CD4-positive, alpha-beta T cell treated with Interleukin-12 subunit alpha and Interleukin-12 subunit beta, for 1 hour (primary cell): ENCODE measurements around the gene TANK.
A peak's percentile ranks its signal among the peaks of the same experiment; 100 is the strongest.
"Not testable (repeated sequence)": the region's sequence is repeated elsewhere in the genome, so short reads cannot be mapped to it uniquely, and the experiment has no call there.

ENCODE experiments used
- DNase-seq: peaks from one replicate; pipeline ENCODE4 v3.0.0-alpha.2; 2020

TANK gene

GRCh38 chr2:161170377-161170776, 10.1 kb downstream of the TANK start:
- DNase-seq = no peak

GRCh38 chr2:161170958-161171932, 11.0 kb downstream of the TANK start:
- DNase-seq = no peak

GRCh38 chr2:161172901-161173540, 12.8 kb downstream of the TANK start:
- no peak for DNase-seq

- no peak for DNase-seq
These were observed 13.4 kb downstream of the TANK start for GRCh38 chr2:161173541-161174194.

- no peak for DNase-seq
These were observed 17.7 kb downstream of the TANK start for GRCh38 chr2:161177969-161178368.

GRCh38 chr2:161178756-161179155, 18.5 kb downstream of the TANK start:
- DNase-seq = no peak

GRCh38 chr2:161190050-161190449, 29.8 kb downstream of the TANK start:
- DNase-seq = no peak

GRCh38 chr2:161195602-161196001, 35.4 kb downstream of the TANK start:
- DNase-seq = not testable (repeated sequence)

GRCh38 chr2:161199912-161200701, 39.9 kb downstream of the TANK start:
- DNase-seq = peak; percentile 13

GRCh38 chr2:161204846-161205245, 44.6 kb downstream of the TANK start:
- no peak for DNase-seq

- DNase-seq = no peak
These were observed 46.3 kb downstream of the TANK start for GRCh38 chr2:161206471-161207032.

- no peak for DNase-seq
These were observed 47.7 kb downstream of the TANK start for GRCh38 chr2:161207941-161208340.

- DNase-seq = no peak
These were observed 48.4 kb downstream of the TANK start for GRCh38 chr2:161208527-161209139.

GRCh38 chr2:161209902-161210301, 49.7 kb downstream of the TANK start:
- DNase-seq = no peak

- DNase-seq = no peak
These were observed 57.5 kb downstream of the TANK start for GRCh38 chr2:161217597-161218185.

- DNase-seq = no peak
These were observed 59.0 kb downstream of the TANK start for GRCh38 chr2:161219211-161219610.

GRCh38 chr2:161223139-161223732, 63.0 kb downstream of the TANK start:
- peak; percentile 66 for DNase-seq

GRCh38 chr2:161228511-161229240, 68.4 kb downstream of the TANK start:
- no peak for DNase-seq

GRCh38 chr2:161230959-161231358, 70.7 kb downstream of the TANK start:
- DNase-seq = no peak

- DNase-seq = no peak
These were observed 72.3 kb downstream of the TANK start for GRCh38 chr2:161232571-161232970.
